DMS 273 (cell line): ENCODE results near the gene SLC7A8.

Experiments used
- DNase-seq: peaks from one replicate; lab custom pipeline; 2025; ENCODE audit not compliant: unreplicated experiment; lab: John Stamatoyannopoulos, UW

The SLC7A8 gene

DNA sequence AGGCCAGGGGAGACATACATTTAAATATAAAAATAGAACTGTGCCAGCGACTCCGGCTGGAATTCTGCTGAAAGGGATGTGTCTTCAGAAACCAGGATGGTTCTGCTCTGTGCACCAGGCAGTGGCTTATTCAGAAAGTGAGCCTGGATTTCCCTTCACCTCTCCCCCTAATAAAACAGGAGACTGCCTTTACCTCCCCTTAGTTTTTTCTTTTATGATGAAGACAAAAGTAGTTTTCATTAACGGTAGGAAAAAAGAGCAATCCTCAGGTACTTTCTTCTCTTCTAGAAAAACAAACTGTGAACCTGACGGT, 346 bp downstream of the SLC7A8 start:
- DNase-seq = peak; percentile 37

DNA sequence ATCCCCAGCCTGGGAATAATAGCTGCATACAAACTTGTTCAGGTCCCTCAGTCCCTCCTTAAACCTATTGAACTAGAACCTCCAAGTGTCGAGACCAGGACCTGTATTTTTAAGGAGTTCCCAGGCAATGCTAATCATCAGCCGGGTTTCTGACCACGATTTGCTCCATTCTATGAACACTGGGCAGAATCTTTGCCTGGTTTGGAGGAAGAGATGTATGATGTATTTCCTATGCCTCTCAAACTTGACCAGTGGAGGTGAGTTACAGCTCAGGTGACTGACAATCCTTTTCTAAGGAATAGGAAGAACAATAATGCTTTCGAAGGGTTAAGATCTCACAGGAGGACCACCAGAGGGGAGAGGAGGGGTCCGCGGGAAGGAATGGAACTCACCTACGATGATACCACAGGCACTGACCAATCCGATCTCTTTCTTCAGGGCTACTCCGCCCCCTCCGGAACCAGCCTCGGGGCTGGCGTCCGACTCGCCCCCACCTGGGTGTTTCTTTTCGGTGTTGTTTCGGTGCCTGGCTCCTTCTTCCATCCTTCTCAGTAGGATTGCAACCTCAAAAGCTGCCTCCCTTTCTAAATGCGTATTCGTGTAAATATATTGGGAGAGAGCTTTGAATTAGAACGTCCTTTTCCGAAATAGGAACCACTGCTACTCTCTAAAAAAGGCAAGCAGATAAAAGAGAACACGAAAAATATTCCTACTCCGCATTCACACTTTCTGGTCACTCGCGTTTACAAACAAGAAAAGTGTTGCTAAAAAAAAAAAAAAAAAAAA, 895 bp downstream of the SLC7A8 start:
- peak; percentile 63 for DNase-seq

DNA sequence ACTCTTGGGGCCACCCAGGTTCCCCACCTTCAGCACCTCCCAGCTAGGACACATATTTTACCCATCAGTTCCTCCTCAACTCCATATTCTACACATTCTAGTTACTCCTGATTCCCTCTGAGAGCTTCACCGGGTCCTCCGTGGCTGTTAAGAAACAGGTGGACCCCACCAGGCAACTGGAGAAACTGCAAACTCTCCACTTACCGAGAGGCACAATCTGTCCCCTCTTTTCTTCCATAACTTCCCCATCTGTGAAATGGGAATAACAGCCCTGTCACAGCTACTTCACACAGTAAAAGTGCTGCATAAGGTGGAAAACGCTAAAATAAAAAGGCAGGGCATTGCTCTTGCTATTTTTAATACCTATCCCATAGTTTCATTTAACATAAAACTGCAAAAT, 1.5 kb downstream of the SLC7A8 start:
- DNase-seq = peak; percentile 29

DNA sequence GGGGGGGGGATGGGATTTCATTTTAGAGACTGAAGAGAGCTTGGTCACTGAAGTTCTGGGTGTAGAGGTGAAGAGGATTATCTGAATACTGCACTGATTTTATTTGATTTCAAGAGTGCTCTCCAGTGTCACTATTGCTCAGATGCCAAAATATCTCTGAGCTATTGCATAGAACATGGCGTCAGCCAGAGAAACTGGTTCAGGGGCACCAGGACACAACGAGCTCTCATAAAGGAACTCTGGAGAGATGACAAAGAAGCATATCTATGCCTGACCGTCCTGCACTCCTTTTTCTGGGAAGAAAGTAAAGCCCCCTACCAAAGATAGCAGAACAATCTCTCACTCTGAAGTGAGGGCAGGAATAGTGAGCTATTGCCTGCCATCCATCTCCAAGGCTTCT, 2.0 kb downstream of the SLC7A8 start:
- no peak for DNase-seq

DNA sequence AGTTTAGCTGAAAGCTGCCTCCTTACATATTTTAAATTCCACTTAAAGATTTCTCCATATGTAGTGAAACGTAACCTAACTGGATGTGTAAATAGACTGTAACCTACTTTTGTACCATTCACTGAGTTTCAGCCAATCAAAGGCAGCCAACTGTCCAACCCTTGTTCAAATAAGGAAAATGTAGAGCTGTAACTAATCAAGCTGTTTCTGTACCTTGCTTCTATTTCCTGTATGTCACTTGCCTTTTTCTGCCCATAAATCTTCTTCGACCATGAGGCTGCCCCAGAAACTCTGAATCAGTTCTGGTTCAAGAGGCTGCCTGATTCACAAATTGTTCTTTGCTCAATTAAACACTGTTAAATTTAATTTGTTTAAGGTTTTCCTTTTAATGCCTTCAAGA, 6.3 kb downstream of the SLC7A8 start:
- no peak for DNase-seq

DNA sequence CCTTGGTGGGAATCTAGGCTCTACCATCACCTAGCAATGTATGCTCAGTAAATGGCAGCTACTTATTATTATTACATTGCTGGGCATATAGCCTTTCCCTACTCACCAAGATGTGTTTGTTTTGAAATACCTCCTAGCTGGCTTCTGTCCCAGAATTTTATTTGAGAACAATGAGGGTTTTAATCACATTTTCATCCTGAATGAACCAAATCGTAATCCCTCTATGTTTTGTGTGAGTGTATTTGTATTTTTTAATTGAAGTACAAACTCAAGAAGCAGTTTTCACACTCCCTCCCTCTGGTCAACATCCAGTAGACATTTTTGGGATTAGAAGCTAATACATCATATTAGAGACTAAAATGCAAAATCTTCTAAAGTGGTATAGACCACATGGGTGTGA, 7.6 kb downstream of the SLC7A8 start:
- DNase-seq = no peak

DNA sequence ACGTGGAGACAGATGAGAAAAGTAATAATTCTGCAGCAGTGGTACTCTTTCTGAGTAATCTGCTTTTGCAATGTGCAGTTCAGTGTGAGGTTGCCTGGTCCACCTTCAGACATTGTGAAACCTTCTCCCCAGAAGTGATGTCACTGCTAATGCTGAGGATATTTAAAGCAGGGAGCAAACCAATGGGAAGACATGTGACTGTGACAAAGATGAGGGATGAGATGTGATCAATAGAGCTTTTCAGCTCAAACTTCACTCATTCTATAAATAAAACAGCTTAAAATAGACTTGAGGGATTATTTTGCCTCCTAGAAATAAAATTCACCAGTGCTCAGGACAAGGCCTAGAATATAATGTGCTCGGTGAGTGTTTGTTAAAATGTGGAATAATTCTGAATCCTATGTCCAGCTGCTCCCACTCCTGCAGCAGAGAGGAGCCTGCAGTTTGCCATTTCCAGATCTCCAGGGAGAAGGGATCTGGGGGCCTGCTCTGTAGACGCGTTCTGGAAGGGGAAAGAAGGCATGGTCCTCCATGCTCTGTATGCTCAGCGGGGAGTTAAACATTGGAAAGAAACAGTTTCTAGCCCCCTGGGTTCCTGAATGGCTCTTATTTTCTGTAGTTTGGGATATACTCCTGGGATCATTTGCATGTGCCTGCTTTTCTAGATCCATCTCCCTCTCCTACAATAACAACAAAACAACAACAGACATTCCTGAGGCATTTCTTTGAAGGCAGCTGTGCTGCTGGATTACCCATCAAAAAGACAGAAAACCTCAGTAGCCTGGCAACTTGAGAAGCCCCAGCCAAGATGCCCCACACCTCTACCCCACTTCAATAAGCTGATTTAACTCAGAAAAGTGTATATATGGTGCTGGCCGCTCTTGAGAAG, 8.9 kb downstream of the SLC7A8 start:
- DNase-seq = no peak

DNA sequence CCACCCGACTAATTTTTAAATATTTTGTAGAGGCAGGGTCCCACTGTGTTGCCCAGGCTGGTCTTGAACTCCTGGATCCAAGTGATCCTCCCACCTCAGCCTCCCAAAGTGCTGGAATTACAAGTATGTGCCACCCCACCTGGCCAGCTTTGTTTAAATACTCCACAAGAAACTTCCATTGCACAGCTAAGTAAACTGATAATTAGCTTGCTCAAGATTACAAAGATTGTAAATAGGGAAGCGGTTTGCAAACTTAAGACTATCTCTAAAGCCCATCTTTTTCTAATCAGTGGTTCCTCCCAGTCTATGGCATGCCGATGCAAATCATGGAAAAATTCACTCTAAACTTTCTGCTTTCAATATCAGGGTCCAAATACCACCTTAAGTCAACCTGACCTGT, 9.7 kb downstream of the SLC7A8 start:
- DNase-seq = no peak

DNA sequence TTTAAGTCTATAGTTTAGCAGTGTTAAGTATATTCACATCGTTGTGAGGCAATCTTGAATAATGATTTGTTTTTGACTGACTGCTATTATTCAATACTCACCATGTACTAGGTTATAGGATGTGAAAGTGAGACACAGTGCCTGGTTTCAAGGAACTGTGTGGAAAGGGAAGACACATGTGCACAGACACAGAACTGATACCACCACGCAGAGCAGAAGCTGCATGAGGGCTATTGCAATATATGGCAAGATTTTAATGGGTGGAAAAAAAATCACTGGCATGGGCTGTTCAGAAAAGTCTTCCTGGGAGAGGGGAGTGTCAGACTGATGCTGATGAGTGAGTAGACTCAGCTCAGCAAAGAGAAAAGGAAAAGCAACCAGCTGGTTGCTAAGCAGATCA, 10.4 kb downstream of the SLC7A8 start:
- no peak for DNase-seq

DNA sequence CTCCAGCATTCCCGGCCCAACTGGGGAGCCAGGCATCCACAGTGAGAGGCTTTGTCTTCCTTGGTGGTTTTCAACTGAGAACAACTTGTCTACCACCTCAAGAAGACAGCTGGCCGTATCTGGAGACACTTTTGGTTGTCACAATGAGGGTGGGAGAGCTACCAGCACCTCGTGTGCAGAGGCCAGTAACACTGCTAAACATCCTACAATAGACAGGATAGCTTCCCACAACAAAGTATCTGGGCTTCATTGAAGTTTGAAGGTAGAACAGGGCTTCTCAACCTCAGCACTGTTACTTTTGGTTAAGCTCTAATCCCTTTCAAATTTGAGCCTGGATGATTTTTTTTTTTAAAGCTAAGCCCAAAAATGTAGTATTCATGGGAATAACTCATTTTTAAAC, 10.9 kb downstream of the SLC7A8 start:
- no peak for DNase-seq

DNA sequence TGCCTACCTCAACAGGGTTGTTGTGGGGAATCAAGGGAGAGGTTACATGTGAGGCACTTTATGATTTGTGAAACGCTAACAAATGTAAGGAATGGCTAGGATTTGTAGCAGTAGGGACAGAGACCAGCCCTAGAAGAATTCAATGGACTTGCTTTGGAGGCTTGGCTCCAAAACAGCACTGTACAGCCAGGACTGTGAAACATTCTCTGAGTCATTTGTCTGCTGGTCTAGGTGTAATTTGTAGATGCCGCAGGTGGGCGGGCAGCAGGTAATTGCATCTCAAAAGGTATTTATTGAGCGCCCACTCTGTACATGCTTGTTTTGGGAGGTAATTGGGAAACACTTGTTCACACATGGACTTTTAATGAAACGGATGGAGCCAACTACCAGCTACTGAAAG, 11.4 kb downstream of the SLC7A8 start:
- DNase-seq = no peak

DNA sequence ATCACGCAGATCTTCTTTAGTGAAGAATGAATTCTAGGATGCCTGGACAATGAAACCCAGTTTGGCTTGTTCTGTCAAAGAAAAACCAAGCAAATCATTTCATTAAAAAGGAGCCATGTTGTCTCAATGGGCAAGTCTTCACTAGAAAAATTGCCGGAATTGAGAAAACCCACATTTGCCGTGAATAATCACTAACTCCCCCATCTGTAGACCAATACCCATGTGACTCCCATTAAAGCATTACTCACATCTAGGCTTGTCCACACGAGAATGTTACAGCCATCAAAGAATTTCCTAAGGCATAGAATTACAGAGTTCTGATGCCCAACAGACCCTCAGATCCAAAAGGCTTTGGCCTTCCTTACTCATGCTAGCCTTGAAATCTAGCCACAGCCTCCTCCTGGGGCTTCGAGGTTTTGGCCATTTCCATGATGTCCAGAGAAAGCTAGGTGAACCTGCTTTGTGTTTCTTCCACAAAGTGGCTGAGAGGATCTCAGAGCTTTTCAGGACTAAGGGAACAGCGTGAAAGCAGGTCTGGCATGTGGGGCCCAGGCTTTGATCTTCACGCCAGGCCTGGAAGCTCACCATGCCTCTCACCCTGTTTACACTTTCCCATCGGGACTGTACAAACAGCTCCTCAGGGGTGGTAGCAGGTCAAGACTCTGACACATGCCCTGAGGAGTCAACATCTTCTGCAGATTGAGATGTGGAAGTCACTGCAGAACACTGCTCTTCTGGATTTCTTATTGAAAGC, 12.1 kb downstream of the SLC7A8 start:
- DNase-seq = no peak

DNA sequence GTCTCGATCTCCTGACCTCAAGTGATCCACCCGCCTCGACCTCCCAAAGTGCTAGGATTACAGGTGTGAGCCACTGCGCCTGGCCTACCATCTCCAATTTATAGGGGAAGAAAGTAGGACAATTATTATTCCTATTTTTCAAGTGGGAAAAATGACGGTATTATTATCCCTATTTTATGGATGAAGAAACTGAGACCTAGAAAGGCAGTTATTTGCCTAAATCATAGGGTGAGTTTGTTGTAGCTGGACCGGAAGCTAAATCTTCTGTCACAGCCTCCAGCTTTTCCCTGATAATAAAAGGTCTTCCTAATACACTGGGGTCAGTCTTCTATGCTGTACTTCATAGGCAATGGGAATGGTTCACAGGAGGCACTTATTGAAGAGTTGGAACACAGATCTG, 13.8 kb downstream of the SLC7A8 start:
- DNase-seq = no peak

DNA sequence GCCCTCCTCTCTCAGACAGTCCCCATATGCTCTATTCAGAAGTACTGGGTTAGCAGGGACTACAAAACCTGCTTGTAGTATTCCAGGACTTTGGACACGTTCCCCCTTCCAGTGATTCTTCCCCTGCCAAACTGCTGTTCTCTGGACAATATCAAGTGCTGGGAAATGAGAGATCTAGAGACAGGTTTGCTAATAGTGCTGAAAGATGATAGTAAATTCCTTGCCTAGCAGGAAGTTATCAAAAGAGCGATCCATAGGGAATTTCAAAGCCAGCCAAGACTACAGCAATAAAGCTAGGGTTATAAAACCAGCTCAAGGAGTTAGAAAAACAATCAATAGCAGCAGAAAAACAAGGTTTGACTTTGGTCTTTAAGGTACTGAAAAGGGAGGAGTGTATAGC, 15.2 kb downstream of the SLC7A8 start:
- no peak for DNase-seq

DNA sequence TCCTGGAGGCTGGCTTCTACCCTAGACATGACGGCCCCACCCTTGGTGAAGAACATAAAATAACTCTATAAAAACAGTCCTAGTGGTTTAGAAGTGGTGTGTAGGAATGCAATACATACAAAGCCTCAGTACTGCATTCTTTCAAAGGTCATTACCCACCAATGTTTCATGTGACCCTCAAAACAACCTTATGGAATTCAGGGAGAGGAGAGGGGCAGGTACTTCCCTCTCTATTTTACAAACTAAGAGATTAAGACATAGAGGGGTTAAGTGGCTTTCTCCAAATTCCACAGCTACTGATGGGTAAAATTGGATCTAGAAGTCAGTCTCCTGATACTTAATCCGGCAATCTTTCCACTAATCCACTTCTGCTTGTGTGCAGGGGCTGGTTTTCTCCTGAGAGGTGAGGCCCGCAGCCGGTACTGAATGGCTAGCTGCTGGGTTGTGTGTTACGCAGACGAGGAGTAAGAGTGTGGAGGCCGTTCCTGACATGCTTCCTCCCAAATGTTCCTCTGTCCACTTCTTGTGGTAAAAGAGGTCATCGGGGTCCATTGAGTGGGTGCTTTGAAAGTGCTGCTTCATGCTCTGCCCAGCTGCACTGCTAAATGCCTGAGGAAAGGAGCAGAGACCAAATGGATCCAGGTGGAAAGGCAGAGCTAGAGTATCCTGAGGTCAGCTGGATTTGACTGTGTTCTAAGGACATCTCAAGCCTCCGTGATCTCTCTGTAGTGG, 16.2 kb downstream of the SLC7A8 start:
- no peak for DNase-seq

DNA sequence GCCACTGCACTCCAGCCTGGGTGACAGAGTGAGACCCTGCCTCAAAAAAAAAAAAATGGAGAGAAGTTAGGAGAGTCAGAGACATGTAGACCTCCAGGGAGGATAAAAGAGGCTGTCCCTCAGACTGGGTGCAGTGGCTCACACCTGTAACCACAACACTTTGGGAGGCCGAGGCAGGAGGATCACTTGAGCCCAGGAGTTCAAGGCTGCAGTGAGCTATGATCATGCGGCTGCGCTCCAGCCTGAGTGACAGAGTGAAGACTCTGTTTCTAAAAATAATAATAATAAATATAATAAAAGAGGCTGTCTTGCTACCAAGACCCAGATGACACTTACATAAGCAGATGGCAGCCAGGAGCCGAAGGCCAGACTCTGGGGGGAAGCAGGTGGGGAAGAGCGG, 18.5 kb downstream of the SLC7A8 start:
- no peak for DNase-seq

DNA sequence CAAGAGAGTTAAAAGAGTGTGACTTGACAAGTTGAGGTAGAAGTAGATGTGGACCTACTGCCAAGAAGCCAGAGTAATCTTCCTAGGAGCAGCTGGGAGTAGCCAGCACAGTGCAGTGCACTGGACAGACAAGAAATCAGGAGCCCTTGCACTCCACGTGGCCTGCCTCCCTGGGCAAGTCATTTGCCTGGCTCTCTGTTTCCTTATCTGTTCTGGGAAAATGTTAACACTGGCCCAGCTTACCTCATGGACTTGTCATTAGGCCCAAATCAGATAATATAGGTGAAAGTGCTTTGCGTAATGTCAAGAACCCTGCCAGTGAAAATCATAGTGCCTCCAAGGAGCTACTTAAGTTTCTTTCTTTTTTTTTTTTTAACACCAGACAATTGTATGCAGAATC, 19.2 kb downstream of the SLC7A8 start:
- DNase-seq = no peak

DNA sequence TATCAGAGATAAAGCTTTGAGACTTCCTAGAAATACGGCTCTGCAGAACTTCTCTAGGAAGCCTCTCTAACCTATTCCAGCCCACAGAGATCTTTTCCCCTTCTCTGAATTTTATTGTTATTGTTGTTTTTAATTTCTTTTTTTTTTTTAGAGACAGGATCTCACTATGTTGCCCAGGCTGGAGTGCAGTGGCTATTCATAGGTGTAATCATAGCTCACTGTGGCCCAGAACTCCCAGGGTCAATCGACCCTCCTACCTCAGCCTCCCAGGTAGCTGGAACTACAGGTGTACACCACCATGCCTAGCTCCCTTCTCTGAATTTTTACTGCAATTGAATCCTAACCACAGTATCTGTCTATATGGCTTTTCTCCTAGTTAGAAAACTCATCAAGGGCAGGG, 19.6 kb downstream of the SLC7A8 start:
- DNase-seq = no peak

DNA sequence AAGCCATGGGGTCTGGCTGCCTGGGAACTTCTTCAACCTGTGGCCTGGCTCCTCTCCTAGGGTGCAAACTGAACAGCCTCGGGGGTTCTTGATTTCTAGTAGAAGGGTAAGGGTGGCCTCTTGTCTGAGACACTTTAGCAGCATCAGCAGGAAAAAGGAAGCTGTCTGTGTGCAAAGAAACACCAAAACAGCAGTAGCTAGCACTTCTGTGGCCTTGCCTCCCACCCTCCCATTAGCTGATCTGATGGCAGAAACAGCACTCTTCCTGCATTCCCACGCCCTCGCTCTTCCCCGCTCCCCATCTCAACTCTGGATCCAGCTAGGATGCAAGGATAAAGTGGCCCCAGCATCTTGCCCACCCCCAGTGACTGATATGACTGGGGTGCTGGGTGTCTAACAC, 20.7 kb downstream of the SLC7A8 start:
- no peak for DNase-seq

DNA sequence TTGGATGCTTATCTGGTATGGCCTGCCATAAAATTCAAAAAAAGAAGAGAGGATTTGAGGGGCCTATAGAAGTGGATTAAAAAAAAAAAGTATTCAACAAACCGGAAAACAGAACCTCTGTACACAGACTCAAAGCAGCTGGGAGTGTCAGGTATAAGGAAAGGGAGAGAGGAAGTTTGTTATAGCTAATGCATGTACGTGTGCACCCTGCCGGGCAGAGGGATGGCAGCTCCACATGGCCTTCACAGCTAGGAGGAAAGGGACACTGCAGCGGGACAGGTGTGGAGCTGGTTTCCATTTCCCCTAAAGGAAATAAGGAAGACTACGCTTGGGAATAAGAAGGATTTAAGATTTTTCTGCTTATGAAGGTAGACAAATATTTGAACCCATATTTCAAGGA, 21.5 kb downstream of the SLC7A8 start:
- DNase-seq = no peak

DNA sequence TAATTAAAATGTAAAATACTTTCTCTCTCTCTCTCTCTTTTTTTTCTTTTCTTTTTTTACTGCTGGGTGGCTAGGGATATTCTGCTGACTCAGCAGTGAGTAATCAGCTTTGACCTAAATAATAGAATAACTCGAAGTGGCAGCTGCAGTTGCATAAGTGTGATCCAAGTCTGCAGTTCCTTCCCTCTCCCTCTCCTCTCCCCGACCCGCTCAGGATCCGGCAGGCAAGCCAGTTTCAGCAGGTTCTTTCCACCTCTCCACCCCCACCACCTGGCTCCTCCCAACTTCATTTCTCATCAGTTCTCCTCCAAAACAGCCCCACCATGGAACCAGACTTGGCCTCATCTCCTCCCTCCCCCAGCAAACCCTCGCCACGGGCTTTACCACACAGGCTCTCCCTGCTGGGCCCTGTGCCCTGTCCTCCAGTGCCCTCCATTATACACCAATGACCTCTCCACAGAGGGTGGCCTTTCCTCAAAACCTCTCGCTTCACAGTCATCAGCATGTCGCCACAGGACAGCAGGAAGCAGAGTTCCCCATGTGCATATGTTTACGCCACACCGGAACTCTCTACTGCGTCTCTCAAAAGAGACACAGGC, 22.4 kb downstream of the SLC7A8 start:
- DNase-seq = peak; percentile 90
